Ectodermal cell (in vitro differentiated cells): ENCODE data around the gene GPHN.

Experiments
- H3K27ac ChIP-seq: 2 replicates; pipeline ENCODE4 v1.7.0; 2013; ENCODE audit warnings: mild to moderate bottlenecking, low read depth, low read length; ENCODE audit not compliant: insufficient read depth, poor library complexity, severe bottlenecking
- H3K27me3 ChIP-seq: 2 replicates; pipeline ENCODE4 v1.7.0; 2013; ENCODE audit warnings: mild to moderate bottlenecking, low read length; ENCODE audit not compliant: insufficient read depth, control insufficient read depth, poor library complexity, severe bottlenecking
- H3K36me3 ChIP-seq: one replicate; pipeline ENCODE4 v1.7.0; 2013; ENCODE audit warnings: low read length; ENCODE audit not compliant: control insufficient read depth, insufficient read depth
- H3K4me1 ChIP-seq: one replicate; pipeline ENCODE4 v1.7.0; 2013; ENCODE audit warnings: low read length; ENCODE audit not compliant: control insufficient read depth, insufficient read depth
- H3K4me3 ChIP-seq: 2 replicates; pipeline ENCODE4 v1.7.0; 2013; ENCODE audit warnings: low read depth, low read length, control low read depth; ENCODE audit not compliant: insufficient read depth
- H3K9me3 ChIP-seq: 2 replicates; pipeline ENCODE4 v1.7.0; 2013; ENCODE audit warnings: mild to moderate bottlenecking, low read length, moderate library complexity; ENCODE audit not compliant: control insufficient read depth
- WGBS, 2 experiments: methylation state at CpG; one replicate each; pipeline ENCODE4 v1.1.7; 2013; ENCODE audit warnings: missing lambda C conversion rate in 2 of 2; 5-methylcytosine and 5-hydroxymethylcytosine counted together

Gene GPHN

GRCh38 chr14:66857867-66858266 is 349.9 kb downstream of the GPHN start:
- H3K4me3 ChIP-seq, result no peak overlapping the region
- no peaks in the 10 kb centered on the region for H3K27me3 ChIP-seq
- no peaks in the 10 kb centered on the region for H3K4me1 ChIP-seq
- 89 to 92% methylated on average over 4 of the region's 4 CpGs for whole genome bisulfite sequencing, 2 experiments
- H3K9me3 ChIP-seq, result no peaks in the 10 kb centered on the region
- H3K27ac ChIP-seq, result no peak overlapping the region
- H3K36me3 ChIP-seq, result no peaks in the 10 kb centered on the region

GRCh38 chr14:66859063-66859671 is 351.2 kb downstream of the GPHN start:
- no peaks in the 10 kb centered on the region for H3K4me1 ChIP-seq
- 96 to 98% methylated on average over 4 of the region's 5 CpGs for WGBS, 2 experiments
- H3K36me3 ChIP-seq, result no peaks in the 10 kb centered on the region
- H3K27me3 ChIP-seq, result no peaks in the 10 kb centered on the region
- H3K9me3 ChIP-seq, result no peaks in the 10 kb centered on the region
- H3K4me3 ChIP-seq, result no peak overlapping the region
- H3K27ac ChIP-seq, result no peak overlapping the region

- Histone ChIP-seq H3K9me3 (no peaks in the 10 kb centered on the region), H3K4me3 (no peak overlapping the region), H3K36me3 (no peaks in the 10 kb centered on the region), H3K27me3 (no peaks in the 10 kb centered on the region), H3K27ac (no peak overlapping the region), H3K4me1 (no peaks in the 10 kb centered on the region)
Observed at GRCh38 chr14:66881596-66881995, 373.6 kb downstream of the GPHN start.

DNA sequence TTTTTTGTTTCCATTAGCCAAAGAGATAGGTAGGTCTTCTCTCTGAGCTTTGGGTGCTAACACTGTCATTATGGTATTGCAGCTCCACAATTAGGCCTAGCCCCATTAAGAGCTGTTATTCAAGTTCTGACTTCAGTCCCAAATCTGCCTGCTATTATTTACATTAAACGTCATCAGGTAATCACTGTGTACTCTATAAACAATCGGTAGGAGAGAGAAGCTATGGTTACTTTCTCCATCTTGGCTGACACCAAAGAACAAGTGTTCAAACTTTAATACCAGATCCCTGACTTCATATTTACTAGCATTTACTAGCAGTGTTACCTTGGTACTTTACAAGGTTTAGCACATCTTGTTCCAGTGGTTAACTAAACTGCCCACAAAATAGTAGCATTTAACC is 376.2 kb downstream of the GPHN start:
- H3K27ac ChIP-seq, result no peak overlapping the region
- H3K4me3 ChIP-seq, result no peak overlapping the region
- H3K36me3 ChIP-seq, result no peaks in the 10 kb centered on the region
- H3K4me1 ChIP-seq, result no peaks in the 10 kb centered on the region
- H3K9me3 ChIP-seq, result no peaks in the 10 kb centered on the region
- no peaks in the 10 kb centered on the region for H3K27me3 ChIP-seq
- WGBS, 2 experiments, result 98 to 100% methylated on average over 2 of the region's 2 CpGs

DNA sequence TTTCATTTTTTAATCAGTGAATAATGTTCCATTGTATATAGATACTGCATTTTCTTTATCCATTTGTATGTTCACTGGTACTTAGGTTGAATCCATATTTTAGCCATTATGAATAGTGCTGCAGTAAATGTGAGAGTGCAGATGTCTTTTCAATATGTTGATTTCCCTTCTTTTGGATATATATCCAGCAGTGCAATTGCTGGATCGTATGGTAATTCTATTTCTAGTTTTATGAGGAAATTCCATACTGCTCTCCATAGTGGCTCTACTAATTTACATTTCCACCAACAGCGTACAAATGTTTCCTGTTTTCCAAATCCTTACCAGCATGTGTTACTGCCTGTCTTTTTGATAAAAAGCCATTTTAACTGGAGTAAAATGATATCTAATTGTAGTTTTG is 392.8 kb downstream of the GPHN start:
- Histone ChIP-seq H3K27me3 (no peaks in the 10 kb centered on the region), H3K4me3 (no peak overlapping the region), H3K4me1 (no peaks in the 10 kb centered on the region), H3K36me3 (no peaks in the 10 kb centered on the region), H3K27ac (no peak overlapping the region), H3K9me3 (no peaks in the 10 kb centered on the region)
- 100% methylated on average over 2 of the region's 2 CpGs for WGBS, 2 experiments

- no peaks in the 10 kb centered on the region for H3K36me3 ChIP-seq
- H3K27me3 ChIP-seq, result no peaks in the 10 kb centered on the region
- H3K4me1 ChIP-seq, result no peaks in the 10 kb centered on the region
- H3K4me3 ChIP-seq, result no peak overlapping the region
- H3K9me3 ChIP-seq, result no peaks in the 10 kb centered on the region
- no peak overlapping the region for H3K27ac ChIP-seq
- 100% methylated on average over 1 of the region's 1 CpG; no CpG with 5 or more reads in 1 of the 2 experiments for WGBS, 2 experiments
Observed at GRCh38 chr14:66910311-66910840, 402.4 kb downstream of the GPHN start.

- WGBS, 2 experiments, result 100% methylated on average over 1 of the region's 1 CpG; no CpG with 5 or more reads in 1 of the 2 experiments
- no peak overlapping the region for H3K4me3 ChIP-seq
- no peaks in the 10 kb centered on the region for H3K9me3 ChIP-seq
- H3K27me3 ChIP-seq, result no peaks in the 10 kb centered on the region
- no peak overlapping the region for H3K27ac ChIP-seq
- no peaks in the 10 kb centered on the region for H3K4me1 ChIP-seq
- H3K36me3 ChIP-seq, result no peaks in the 10 kb centered on the region
Observed at GRCh38 chr14:66916421-66916820, 408.5 kb downstream of the GPHN start.

- Histone ChIP-seq H3K27ac (no peak overlapping the region), H3K9me3 (no peaks in the 10 kb centered on the region), H3K36me3 (no peaks in the 10 kb centered on the region), H3K4me3 (no peak overlapping the region), H3K4me1 (no peaks in the 10 kb centered on the region), H3K27me3 (no peaks in the 10 kb centered on the region)
- 87 to 92% methylated on average over 4 to 5 of the region's 5 CpGs for WGBS, 2 experiments
Observed at GRCh38 chr14:66918527-66918926, 410.6 kb downstream of the GPHN start.

GRCh38 chr14:66920196-66920595 is 412.2 kb downstream of the GPHN start:
- H3K27me3 ChIP-seq, result no peaks in the 10 kb centered on the region
- H3K4me3 ChIP-seq, result no peak overlapping the region
- H3K9me3 ChIP-seq, result no peaks in the 10 kb centered on the region
- no peaks in the 10 kb centered on the region for H3K4me1 ChIP-seq
- H3K36me3 ChIP-seq, result no peaks in the 10 kb centered on the region
- 100% methylated on average over 1 of the region's 1 CpG for WGBS, 2 experiments
- no peak overlapping the region for H3K27ac ChIP-seq

GRCh38 chr14:66923251-66923650 is 415.3 kb downstream of the GPHN start:
- Histone ChIP-seq H3K27ac (no peak overlapping the region), H3K36me3 (no peaks in the 10 kb centered on the region), H3K4me1 (no peaks in the 10 kb centered on the region), H3K4me3 (no peak overlapping the region), H3K9me3 (no peaks in the 10 kb centered on the region), H3K27me3 (no peaks in the 10 kb centered on the region)
- WGBS, 2 experiments, result no CpG with 5 or more reads among the region's 1 CpG

DNA sequence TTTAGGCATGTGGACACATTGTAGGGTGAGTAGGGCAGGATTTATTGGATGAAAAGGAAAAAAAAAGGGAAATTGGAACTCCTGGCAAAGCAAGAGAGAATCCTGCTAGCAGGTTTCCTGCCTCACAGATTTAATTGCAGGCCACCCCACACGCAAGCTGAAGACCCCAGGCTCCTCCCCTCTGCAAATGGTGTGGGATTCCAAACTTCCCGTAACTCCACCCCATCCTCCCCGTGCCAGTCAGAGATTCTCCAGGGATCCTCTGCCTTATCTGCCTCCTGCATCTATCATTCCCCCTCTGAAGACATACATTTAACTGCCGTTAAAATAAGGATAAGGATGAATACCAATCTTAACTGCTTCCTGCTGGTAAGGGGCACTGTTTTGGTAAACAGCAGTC is 431.5 kb downstream of the GPHN start:
- Histone ChIP-seq H3K4me3 (no peak overlapping the region), H3K4me1 (no peaks in the 10 kb centered on the region), H3K27me3 (no peaks in the 10 kb centered on the region), H3K27ac (no peak overlapping the region), H3K36me3 (no peaks in the 10 kb centered on the region), H3K9me3 (no peaks in the 10 kb centered on the region)
- 86 to 91% methylated on average over 4 of the region's 4 CpGs for whole genome bisulfite sequencing, 2 experiments
